GM12878 (cell line): Measurements from ENCODE around the gene PIWIL4. TPM values are rescaled to one million over a fixed set of nuclear protein-coding genes. Genes with fewer than 3 reads are reported as not detected.
A peak's percentile ranks its signal among the peaks of the same experiment; 100 is the strongest.

ENCODE experiments used
- BACH1 ChIP-seq: fragments of 450-650 bp; IDR thresholded peaks from 2 replicates; pipeline ENCODE4 v1.6.1; 2017; ENCODE audit warnings: mild to moderate bottlenecking, borderline replicate concordance
- BCLAF1 ChIP-seq: fragments of 450-650 bp; IDR thresholded peaks from 2 replicates; pipeline ENCODE4 v1.6.1; 2017; ENCODE audit warnings: antibody characterized with exemption, mild to moderate bottlenecking, moderate library complexity
- CBX3 ChIP-seq: fragments of 200-600 bp; sonication (generic); IDR thresholded peaks from 2 replicates; pipeline ENCODE4 v1.6.1; 2016; ENCODE audit warnings: low read depth, borderline replicate concordance
- CHD2 ChIP-seq: IDR thresholded peaks from 2 replicates; pipeline ENCODE4 v1.6.1; 2011; ENCODE audit warnings: low read depth, low read length, improper control_type of control experiment, borderline replicate concordance
- ELK1 ChIP-seq: IDR thresholded peaks from 2 replicates; pipeline ENCODE4 v1.6.1; 2012; ENCODE audit warnings: low read depth, low read length, improper control_type of control experiment
- ETV6 ChIP-seq, 2 experiments: fragments of 450-650 bp in 1 of 2; IDR thresholded peaks in 1 of 2; conservative IDR thresholded peaks in 1 of 2; 2 replicates each; pipeline ENCODE4 v1.6.1; 2014; ENCODE audit warnings: antibody characterized with exemption in 1 of 2, borderline replicate concordance in 1 of 2, low read depth in 1 of 2, mild to moderate bottlenecking in 1 of 2, moderate library complexity in 1 of 2
- FOXM1 ChIP-seq: IDR thresholded peaks from 2 replicates; pipeline ENCODE4 v1.6.1; 2012; ENCODE audit warnings: low read depth, mild to moderate bottlenecking, inconsistent platforms, low read length, moderate library complexity
- GABPA ChIP-seq: IDR thresholded peaks from 2 replicates; pipeline ENCODE4 v1.6.1; 2014; ENCODE audit warnings: antibody characterized with exemption, low read depth, mild to moderate bottlenecking, inconsistent platforms
- GATAD2B ChIP-seq: fragments of 450-650 bp; conservative IDR thresholded peaks from 2 replicates; pipeline ENCODE4 v1.6.1; 2017; ENCODE audit warnings: low read depth, mild to moderate bottlenecking, moderate library complexity
- IRF4 ChIP-seq: IDR thresholded peaks from 2 replicates; pipeline ENCODE4 v1.6.1; 2011; ENCODE audit warnings: low read depth, low read length
- KLF5 ChIP-seq: fragments of 450-650 bp; IDR thresholded peaks from 2 replicates; pipeline ENCODE4 v1.6.1; 2014; ENCODE audit warnings: mild to moderate bottlenecking; ENCODE audit not compliant: partially characterized antibody
- LARP7 ChIP-seq: fragments of 450-650 bp; IDR thresholded peaks from 2 replicates; pipeline ENCODE4 v1.6.1; 2017; ENCODE audit warnings: mild to moderate bottlenecking
- NBN ChIP-seq: fragments of 450-650 bp; IDR thresholded peaks from 2 replicates; pipeline ENCODE4 v1.6.1; 2016
- NFIC ChIP-seq: IDR thresholded peaks from 2 replicates; pipeline ENCODE4 v1.6.1; 2012; ENCODE audit warnings: low read depth, mild to moderate bottlenecking, inconsistent platforms, low read length, moderate library complexity
- POLR2AphosphoS5 ChIP-seq: IDR thresholded peaks from 2 replicates; pipeline ENCODE4 v1.6.1; 2011; ENCODE audit warnings: mild to moderate bottlenecking, low read length, inconsistent platforms
- REST ChIP-seq: IDR thresholded peaks from 2 replicates; pipeline ENCODE4 v1.6.1; 2012; ENCODE audit warnings: mild to moderate bottlenecking, low read depth, low read length
- RFX5 ChIP-seq: IDR thresholded peaks from 2 replicates; pipeline ENCODE4 v1.6.1; 2011; ENCODE audit warnings: low read depth, low read length, improper control_type of control experiment
- SMC3 ChIP-seq: IDR thresholded peaks from 2 replicates; pipeline ENCODE4 v1.6.1; 2011; ENCODE audit warnings: low read length, improper control_type of control experiment, borderline replicate concordance
- TARDBP ChIP-seq: IDR thresholded peaks from 2 replicates; pipeline ENCODE4 v1.6.1; 2016; ENCODE audit warnings: borderline replicate concordance
- TBL1XR1 ChIP-seq: IDR thresholded peaks from 2 replicates; pipeline ENCODE4 v1.6.1; 2012; ENCODE audit warnings: low read depth, low read length, improper control_type of control experiment
- TCF3 ChIP-seq: IDR thresholded peaks from 2 replicates; pipeline ENCODE4 v1.6.1; 2012; ENCODE audit warnings: low read depth, mild to moderate bottlenecking, low read length, borderline replicate concordance; ENCODE audit not compliant: insufficient read depth
- WRNIP1 ChIP-seq: IDR thresholded peaks from 2 replicates; pipeline ENCODE4 v1.6.1; 2011; ENCODE audit warnings: low read depth, low read length, improper control_type of control experiment, borderline replicate concordance
- ZNF207 ChIP-seq: fragments of 450-650 bp; IDR thresholded peaks from 2 replicates; pipeline ENCODE4 v1.6.1; 2014; ENCODE audit warnings: antibody characterized with exemption, mild to moderate bottlenecking, borderline replicate concordance
- polyA plus RNA-seq, 11 experiments: library from polyadenylated mRNA; depleted of rRNA in 4 of 11; unstranded in 6 of 11; stranded (reverse) in 5 of 11; fragments of >200 nt; fragmentation: Nextera tagmentation in 4 of 11; fragmentation: Illumina TruSeq in 1 of 11; extraction: Ambion mirVana in 4 of 11; extraction: Trizol in 1 of 11; gene quantifications; 1 replicate in 1 of 11; 2 replicates in 10 of 11; pipeline versions ENCODE4 v1.2.1 to v1.2.3, GENCODE V29; 2011 to 2016; ENCODE audit warnings: inconsistent platforms in 2 of 11, missing spikeins in 2 of 11, low read depth in 1 of 11
- total RNA-seq, 4 experiments: library from RNA; depleted of rRNA in 3 of 4; stranded (reverse); fragments of >200 nt in 3 of 4; fragmentation: Illumina TruSeq in 1 of 4; extraction: Trizol in 1 of 4; gene quantifications; 2 replicates each; pipeline versions ENCODE4 v1.2.1 to v1.2.3, GENCODE V29; 2013 to 2021

Gene PIWIL4
- total and polyA plus RNA-seq, 10 of the 15 experiments (the other 5 are each of a cell fraction or from before 2014, with no cell fraction given), result 0.23 to 13.3 (median 0.47) TPM

GRCh38 chr11:94602430-94603372, 35.5 kb downstream of the PIWIL4 start (continued):
- TF ChIP-seq GABPA, result peak; percentile 50; the same call in 1 of the 2 replicates
- TF ChIP-seq NBN, result peak; percentile 86; the same call in 1 of the 2 replicates
- peak; percentile 72 for TF ChIP-seq SMC3
- no peak for TF ChIP-seq TARDBP
- TF ChIP-seq ZNF207, result peak; percentile 75; the same call in 1 of the 2 replicates
- TF ChIP-seq ELK1, result no peak
- TF ChIP-seq REST, result no peak
- no peak for TF ChIP-seq WRNIP1
- peak; percentile 34; the same call in 1 of the 2 replicates for TF ChIP-seq CHD2
- no peak for TF ChIP-seq TCF3
- peak; percentile 87; the same call in 1 of the 2 replicates for TF ChIP-seq BACH1
- no peak for TF ChIP-seq CBX3
- no peak for TF ChIP-seq LARP7
- TF ChIP-seq TBL1XR1, result no peak; the same call in 1 of the 2 replicates
- no peak for TF ChIP-seq POLR2AphosphoS5
- no peak for TF ChIP-seq ETV6 (conservative IDR thresholded peaks at IDR 0.05 in 1 of 2, IDR thresholded peaks at IDR 0.05 in 1 of 2; ENCODE audit: borderline replicate concordance in 1 of 2, low read depth in 1 of 2)
- peak; percentile 56 for TF ChIP-seq KLF5
- TF ChIP-seq IRF4, result no peak
- TF ChIP-seq GATAD2B, result peak; percentile 60; the same call in 1 of the 2 replicates
- no peak for TF ChIP-seq RFX5
- TF ChIP-seq BCLAF1, result no peak
- TF ChIP-seq FOXM1, result peak; percentile 35; the same call in 1 of the 2 replicates
- TF ChIP-seq NFIC, result peak; percentile 70; the same call in 1 of the 2 replicates
